ENCODE measurements around the gene IL12A. TPM values are rescaled to one million over a fixed set of nuclear protein-coding genes. Genes with fewer than 3 reads are reported as not detected.

The IL12A gene
- total RNA-seq, 2 donors from 2014 or later = 0.25 to 0.69 TPM

DNA sequence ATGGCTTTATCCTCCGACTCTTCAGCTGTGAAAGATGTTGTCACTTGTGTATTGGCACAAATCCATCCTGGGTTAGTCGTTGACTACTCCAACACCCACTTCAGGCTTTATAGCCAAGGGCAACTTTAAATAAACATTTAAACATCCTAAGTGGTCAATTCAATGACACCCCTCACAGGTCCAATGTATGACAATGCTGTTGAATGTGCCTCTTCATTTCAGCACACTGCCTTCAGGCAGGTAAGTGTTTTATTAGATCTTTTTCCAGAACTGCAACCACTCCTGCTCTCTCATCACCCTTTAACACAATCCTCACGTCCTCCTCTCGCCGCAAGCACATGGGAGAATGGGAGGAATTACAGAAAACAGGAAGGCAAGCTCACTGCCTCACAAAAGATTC lies 30.3 kb downstream of the IL12A start:
- Histone ChIP-seq H3K27ac (no peak overlapping the region), H3K36me3 (no peaks in the 10 kb centered on the region), H3K4me3 (no peak overlapping the region), H3K9ac (ENCODE audit: low read depth in 2 of 2, low read length in 2 of 2) (no peak overlapping the region), H3K9me3 (no peaks in the 10 kb centered on the region), H3K27me3 (no peaks in the 10 kb centered on the region), H3K4me1 (no peaks in the 10 kb centered on the region)
- intact Hi-C loops (cut with DNase I) = no loop called here
- DNase-seq = no peak
- no peak for TF ChIP-seq CTCF (IDR thresholded peaks at IDR 0.05)

DNA sequence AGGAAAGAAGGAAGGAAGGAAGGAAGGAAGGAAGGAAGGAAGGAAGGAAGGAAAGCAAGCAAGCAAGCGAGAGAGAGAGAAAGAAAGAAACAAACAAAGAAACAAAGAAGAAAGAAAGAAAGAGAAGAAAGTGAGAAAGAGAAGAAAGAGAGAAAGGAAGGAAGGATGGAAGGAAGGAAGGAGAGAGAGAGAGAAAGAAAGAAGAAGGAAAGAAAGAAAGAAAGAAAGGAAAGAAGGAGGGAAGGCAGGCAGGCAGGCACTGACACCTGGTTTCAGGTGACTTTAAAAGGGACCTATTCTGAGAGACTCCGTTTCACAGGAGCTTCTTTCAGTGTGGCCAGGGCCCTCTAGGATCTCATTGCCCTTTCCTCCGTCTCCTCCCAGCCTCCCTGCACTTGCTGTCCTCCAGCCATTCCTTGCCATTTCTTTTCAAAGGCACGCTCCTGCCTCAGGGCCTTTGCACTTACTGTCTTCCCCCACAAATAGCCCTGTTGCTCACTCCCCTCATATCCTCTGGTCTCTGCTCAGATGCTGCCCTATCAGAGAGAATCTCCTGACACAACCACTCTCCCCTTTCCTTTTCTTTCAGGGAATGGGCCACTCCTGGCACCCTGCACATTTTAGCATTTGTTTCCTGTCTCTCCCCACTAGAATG lies 31.5 kb downstream of the IL12A start:
- TF ChIP-seq CTCF (IDR thresholded peaks at IDR 0.05) = no peak
- H3K4me1 ChIP-seq = no peaks in the 10 kb centered on the region
- no peaks in the 10 kb centered on the region for H3K36me3 ChIP-seq
- no peak for DNase-seq
- no peaks in the 10 kb centered on the region for H3K27me3 ChIP-seq
- H3K27ac ChIP-seq = no peak overlapping the region
- intact Hi-C loops (cut with DNase I) = no loop called here
- H3K9ac ChIP-seq (ENCODE audit: low read depth in 2 of 2, low read length in 2 of 2) = no peak overlapping the region
- no peak overlapping the region for H3K4me3 ChIP-seq
- H3K9me3 ChIP-seq = no peaks in the 10 kb centered on the region

- Histone ChIP-seq H3K4me1 (no peaks in the 10 kb centered on the region), H3K9me3 (no peaks in the 10 kb centered on the region), H3K27ac (no peak overlapping the region), H3K36me3 (no peaks in the 10 kb centered on the region), H3K27me3 (no peaks in the 10 kb centered on the region), H3K4me3 (no peak overlapping the region), H3K9ac (ENCODE audit: low read depth in 2 of 2, low read length in 2 of 2) (no peak overlapping the region)
- intact Hi-C loops (cut with DNase I) = no loop called here
- DNase-seq = no peak
- no peak for TF ChIP-seq CTCF (IDR thresholded peaks at IDR 0.05)
Observed at GRCh38 chr3:160022068-160022467, 33.4 kb downstream of the IL12A start.

DNA sequence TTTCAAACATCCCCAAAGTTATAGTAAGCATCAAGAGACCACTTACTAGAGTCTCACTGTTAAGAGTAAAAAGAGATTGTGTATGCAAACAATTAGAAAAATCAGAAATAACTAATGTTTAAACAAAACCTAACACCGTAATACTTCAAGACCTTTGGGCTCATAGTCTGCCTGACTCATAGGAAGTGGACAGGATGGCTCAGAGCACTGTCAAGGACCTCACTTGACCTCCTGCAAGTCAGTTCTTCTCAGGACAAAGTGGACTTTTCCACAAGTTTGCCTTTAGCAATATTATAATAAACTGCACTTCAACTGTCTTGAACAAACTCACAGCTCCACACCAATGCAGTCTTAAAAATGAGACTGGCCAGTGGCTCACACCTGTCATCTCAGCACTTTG lies 34.8 kb downstream of the IL12A start:
- no peak overlapping the region for H3K27ac ChIP-seq
- no peak for TF ChIP-seq CTCF (IDR thresholded peaks at IDR 0.05)
- no peaks in the 10 kb centered on the region for H3K4me1 ChIP-seq
- H3K36me3 ChIP-seq = no peaks in the 10 kb centered on the region
- DNase-seq = no peak
- no peaks in the 10 kb centered on the region for H3K9me3 ChIP-seq
- no peaks in the 10 kb centered on the region for H3K27me3 ChIP-seq
- no peak overlapping the region for H3K9ac ChIP-seq (ENCODE audit: low read depth in 2 of 2, low read length in 2 of 2)
- no peak overlapping the region for H3K4me3 ChIP-seq
- intact Hi-C loops (cut with DNase I) = no loop called here

GRCh38 chr3:160027541-160028195 lies 39.0 kb downstream of the IL12A start:
- no peaks in the 10 kb centered on the region for H3K9me3 ChIP-seq
- H3K27me3 ChIP-seq = no peaks in the 10 kb centered on the region
- no peak overlapping the region for H3K4me3 ChIP-seq
- no peaks in the 10 kb centered on the region for H3K36me3 ChIP-seq
- no peaks in the 10 kb centered on the region for H3K4me1 ChIP-seq
- no peak overlapping the region for H3K9ac ChIP-seq (ENCODE audit: low read depth in 2 of 2, low read length in 2 of 2)
- no peak for DNase-seq
- intact Hi-C loops (cut with DNase I) = no loop called here
- H3K27ac ChIP-seq = no peak overlapping the region
- no peak for TF ChIP-seq CTCF (IDR thresholded peaks at IDR 0.05)

Data from colonic mucosa (tissue), 4 donors.